Smooth muscle cell (in vitro differentiated cells): Measurements from ENCODE around the gene MRPL2. TPM values are rescaled to one million over a fixed set of nuclear protein-coding genes. Genes with fewer than 3 reads are reported as not detected.
"Not testable (repeated sequence)": the region's sequence is repeated elsewhere in the genome, so short reads cannot be mapped to it uniquely, and the experiment has no call there.

Experiments used
- DNase-seq: peaks from one replicate; lab custom pipeline; 2025; ENCODE audit not compliant: unreplicated experiment; lab: John Stamatoyannopoulos, UW
- H2AFZ ChIP-seq: fragments of 200-600 bp; sonication (generic); 2 replicates; pipeline ENCODE4 v1.6.0; 2016; ENCODE audit warnings: antibody characterized with exemption, low read depth, mild to moderate bottlenecking
- H3F3A ChIP-seq: fragments of 200-600 bp; sonication (generic); 2 replicates; pipeline ENCODE4 v1.6.0; 2017; ENCODE audit warnings: antibody characterized with exemption, low read depth
- H3K27ac ChIP-seq: fragments of 200-600 bp; sonication (generic); 2 replicates; pipeline ENCODE4 v1.5.1; 2016; ENCODE audit warnings: low read depth, mild to moderate bottlenecking
- H3K27me3 ChIP-seq: fragments of 200-600 bp; sonication (generic); 2 replicates; pipeline ENCODE4 v1.6.1; 2016; ENCODE audit warnings: low read depth, mild to moderate bottlenecking
- H3K36me3 ChIP-seq: fragments of 200-600 bp; sonication (generic); 2 replicates; pipeline ENCODE4 v1.5.1; 2016; ENCODE audit warnings: low read depth
- H3K4me1 ChIP-seq: fragments of 200-600 bp; sonication (generic); 2 replicates; pipeline ENCODE4 v1.5.1; 2016; ENCODE audit warnings: low read depth
- H3K4me2 ChIP-seq: fragments of 200-600 bp; sonication (generic); 2 replicates; pipeline ENCODE4 v1.6.0; 2016; ENCODE audit warnings: mild to moderate bottlenecking
- H3K4me3 ChIP-seq: fragments of 200-600 bp; sonication (generic); 2 replicates; pipeline ENCODE4 v1.5.1; 2016; ENCODE audit warnings: mild to moderate bottlenecking
- H3K79me2 ChIP-seq: fragments of 200-600 bp; sonication (generic); 2 replicates; pipeline ENCODE4 v1.6.0; 2016; ENCODE audit warnings: low read depth, mild to moderate bottlenecking
- H3K9ac ChIP-seq: fragments of 200-600 bp; sonication (generic); 2 replicates; pipeline ENCODE4 v1.6.0; 2016; ENCODE audit warnings: low read depth
- H3K9me3 ChIP-seq: fragments of 200-600 bp; sonication (generic); replicated peaks from 2 replicates; pipeline ENCODE4 v1.5.1; 2016; ENCODE audit warnings: low read depth
- H4K20me1 ChIP-seq: fragments of 200-600 bp; sonication (generic); 2 replicates; pipeline ENCODE4 v1.6.0; 2016; ENCODE audit warnings: low read depth
- CTCF ChIP-seq: fragments of 200-600 bp; sonication (generic); IDR thresholded peaks from 2 replicates; pipeline ENCODE4 v1.5.1; 2017; ENCODE audit warnings: borderline replicate concordance, mild to moderate bottlenecking, antibody characterized with exemption; ENCODE audit not compliant: insufficient read depth, poor library complexity, severe bottlenecking
- WGBS: methylation state at CpG from one replicate; pipeline ENCODE4 v1.1.7; 2016; ENCODE audit warnings: low lambda C conversion rate; 5-methylcytosine and 5-hydroxymethylcytosine counted together
- polyA plus RNA-seq: library from polyadenylated mRNA; unstranded; fragments of >200 nt; fragmentation: Nextera tagmentation; extraction: Ambion mirVana; gene quantifications from 2 replicates; pipeline ENCODE4 v1.2.1, GENCODE V29; 2016
- total RNA-seq: library from RNA; depleted of rRNA; stranded (reverse); fragments of >200 nt; gene quantifications from 2 replicates; pipeline ENCODE4 v1.2.3, GENCODE V29; 2014

The MRPL2 gene
- total and polyA plus RNA-seq, 2 experiments from 2014 or later, result 24.0 to 112 TPM

- H3K79me2 ChIP-seq, result peaks cover 30% of the 10 kb centered on the region
- no peaks in the 10 kb centered on the region for H3K9me3 ChIP-seq
- H2AFZ ChIP-seq, result no peak overlapping the region
- H3K4me1 ChIP-seq, result peaks cover 13% of the 10 kb centered on the region
- no peaks in the 10 kb centered on the region for H4K20me1 ChIP-seq
- no peak for TF ChIP-seq CTCF
- DNase-seq, result no peak
- H3K36me3 ChIP-seq, result no peaks in the 10 kb centered on the region
- no peak overlapping the region for H3K4me2 ChIP-seq
- no peak overlapping the region for H3K27ac ChIP-seq
- WGBS, result over 99% methylated on average over 7 of the region's 7 CpGs
- no peaks in the 10 kb centered on the region for H3F3A ChIP-seq
- H3K27me3 ChIP-seq, result no peaks in the 10 kb centered on the region
- H3K9ac ChIP-seq, result no peak overlapping the region
- no peak overlapping the region for H3K4me3 ChIP-seq
Observed at GRCh38 chr6:43047998-43048397, 11.2 kb downstream of the MRPL2 start.

- Histone ChIP-seq H3K4me3 (no peak overlapping the region), H3K27ac (no peak overlapping the region), H3K9ac (no peak overlapping the region), H3K36me3 (no peaks in the 10 kb centered on the region), H3K4me1 (no peaks in the 10 kb centered on the region), H3K9me3 (no peaks in the 10 kb centered on the region), H3K27me3 (no peaks in the 10 kb centered on the region), H2AFZ (no peak overlapping the region), H4K20me1 (no peaks in the 10 kb centered on the region), H3K79me2 (peaks cover 6% of the 10 kb centered on the region), H3K4me2 (no peak overlapping the region), H3F3A (peaks cover 3% of the 10 kb centered on the region)
- TF ChIP-seq CTCF, result no peak
- WGBS, result 99% methylated on average over 9 of the region's 11 CpGs
- DNase-seq, result no peak
Observed at GRCh38 chr6:43045371-43045930, 13.8 kb downstream of the MRPL2 start.

GRCh38 chr6:43043310-43043709 lies 15.9 kb downstream of the MRPL2 start:
- Histone ChIP-seq H3K36me3 (no peaks in the 10 kb centered on the region), H3F3A (peaks cover 3% of the 10 kb centered on the region), H3K79me2 (no peaks in the 10 kb centered on the region), H3K4me1 (no peaks in the 10 kb centered on the region), H3K27me3 (no peaks in the 10 kb centered on the region), H3K4me2 (no peak overlapping the region), H3K27ac (no peak overlapping the region), H2AFZ (no peak overlapping the region), H3K9me3 (no peaks in the 10 kb centered on the region), H4K20me1 (no peaks in the 10 kb centered on the region), H3K4me3 (no peak overlapping the region), H3K9ac (no peak overlapping the region)
- no peak for DNase-seq
- WGBS, result 96% methylated on average over 9 of the region's 9 CpGs
- TF ChIP-seq CTCF, result no peak

GRCh38 chr6:43041475-43041874 lies 17.8 kb downstream of the MRPL2 start:
- not testable (repeated sequence) for H4K20me1 ChIP-seq, H3K9me3 ChIP-seq, H3K4me3 ChIP-seq, H3K36me3 ChIP-seq, H3K4me2 ChIP-seq, H3K27ac ChIP-seq, DNase-seq, H3F3A ChIP-seq, H3K79me2 ChIP-seq, H3K9ac ChIP-seq, H3K27me3 ChIP-seq, H2AFZ ChIP-seq, H3K4me1 ChIP-seq
- WGBS, result 94% methylated on average over 8 of the region's 8 CpGs
